GM19438 (cell line): ENCODE measurements around the gene PRDM10.

Experiments used
- ATAC-seq: cut with Tn5 transposase; IDR thresholded peaks from one replicate; pipeline ENCODE4 v1.9.1; 2021; ENCODE audit warnings: low read depth; ENCODE audit not compliant: unreplicated experiment

The PRDM10 gene

DNA sequence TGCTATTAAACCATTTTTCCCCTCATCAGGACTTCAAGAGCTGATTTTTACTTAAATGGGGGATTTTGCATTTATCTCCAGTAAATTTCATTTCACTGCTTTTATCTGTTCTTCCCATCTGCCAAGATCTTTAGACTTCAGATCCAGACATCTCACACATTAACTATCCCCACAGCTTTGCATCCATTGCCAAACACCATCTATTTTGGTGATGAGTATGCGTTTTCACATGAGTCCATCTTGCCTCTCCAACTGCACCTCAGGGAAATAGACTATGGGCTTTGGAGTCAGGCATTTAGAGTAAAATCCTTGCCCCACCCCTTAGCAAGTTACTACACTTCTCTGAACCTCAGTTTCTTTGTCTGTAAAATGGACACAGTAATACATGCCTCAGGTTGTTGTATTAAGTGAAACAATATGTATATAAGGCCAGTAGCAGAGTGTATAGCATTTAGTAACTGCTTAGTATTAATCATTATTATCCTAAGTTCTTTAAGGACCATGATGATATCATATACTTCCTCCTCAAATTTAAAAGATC is 53.6 kb downstream of the PRDM10 start:
- no peak for ATAC-seq

- ATAC-seq, result no peak
Observed at GRCh38 chr11:129947474-129947873, 55.2 kb downstream of the PRDM10 start.

GRCh38 chr11:129946965-129947364 is 55.7 kb downstream of the PRDM10 start:
- ATAC-seq, result no peak

DNA sequence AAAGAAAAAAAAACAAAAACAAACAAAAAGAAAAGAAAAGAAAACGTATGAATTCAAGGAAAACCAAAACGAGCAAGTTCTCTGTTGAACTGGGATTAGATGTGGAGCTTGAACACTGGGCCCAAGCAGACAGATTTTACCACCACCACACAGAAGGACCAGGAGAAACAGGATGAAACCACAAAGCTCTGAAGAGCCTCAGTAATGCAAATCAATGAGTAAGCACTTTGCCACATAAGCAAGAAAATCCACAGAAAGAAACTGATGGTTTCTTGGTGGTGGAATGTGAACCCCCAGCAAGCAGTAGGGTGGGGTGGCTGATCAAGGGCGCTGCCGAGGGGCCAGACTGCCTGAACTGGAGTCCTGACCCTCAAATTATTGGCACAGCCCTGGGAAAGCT is 56.4 kb downstream of the PRDM10 start:
- no peak for ATAC-seq

GRCh38 chr11:129945373-129945772 is 57.3 kb downstream of the PRDM10 start:
- ATAC-seq, result no peak

GRCh38 chr11:129944696-129945095 is 57.9 kb downstream of the PRDM10 start:
- ATAC-seq, result no peak

- no peak for ATAC-seq
Observed at GRCh38 chr11:129943036-129943435, 59.6 kb downstream of the PRDM10 start.

GRCh38 chr11:129939510-129939909 is 63.1 kb downstream of the PRDM10 start:
- ATAC-seq, result no peak

DNA sequence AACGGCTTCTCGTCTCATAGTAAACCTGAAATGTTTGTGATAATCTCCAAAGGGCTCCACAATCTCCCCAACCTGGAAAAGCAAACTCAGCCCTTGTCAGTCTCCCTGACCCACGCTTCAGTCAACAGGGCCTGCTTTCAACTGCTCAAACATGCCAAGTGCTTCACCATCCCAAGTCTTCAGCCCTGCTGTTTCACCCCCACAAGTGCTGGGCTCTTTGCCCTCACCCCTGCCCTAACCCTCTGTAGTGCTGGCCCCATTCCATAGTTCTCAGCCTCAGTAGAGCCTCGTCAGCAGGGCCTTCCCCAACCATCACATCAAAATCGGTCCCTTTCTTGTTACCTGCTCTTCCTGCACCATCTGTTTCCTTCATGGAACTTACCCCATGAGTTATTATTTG is 63.9 kb downstream of the PRDM10 start:
- no peak for ATAC-seq

DNA sequence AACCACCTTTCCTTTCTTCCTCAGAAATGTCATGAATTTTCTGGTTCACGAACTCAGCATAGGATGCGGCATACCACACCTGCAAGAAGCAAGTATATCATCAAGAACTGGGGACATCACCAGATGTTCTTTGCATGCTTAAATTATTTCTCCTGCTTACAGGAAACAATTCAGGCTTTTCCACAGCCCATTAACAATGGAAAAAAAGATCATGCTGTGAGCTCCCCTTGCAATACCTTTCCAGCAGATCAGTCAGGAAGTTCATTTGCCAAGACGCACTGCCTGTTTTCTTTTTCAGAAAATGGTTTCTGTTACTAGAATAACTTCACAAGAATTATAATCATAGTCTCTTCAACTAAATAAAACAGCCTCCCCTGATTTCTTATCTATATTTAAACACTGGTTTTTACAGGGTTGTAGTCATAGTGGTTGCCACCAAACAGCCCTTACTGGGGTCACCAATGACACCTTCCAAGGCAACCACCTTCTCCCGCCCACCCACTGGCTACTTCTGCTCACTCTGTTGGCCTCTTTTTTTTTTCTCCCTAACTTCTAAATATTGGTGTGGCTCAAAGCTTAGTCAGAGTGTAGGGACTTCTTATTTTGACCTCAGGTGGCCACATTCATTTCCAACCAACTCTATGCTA is 64.9 kb downstream of the PRDM10 start:
- ATAC-seq, result no peak

DNA sequence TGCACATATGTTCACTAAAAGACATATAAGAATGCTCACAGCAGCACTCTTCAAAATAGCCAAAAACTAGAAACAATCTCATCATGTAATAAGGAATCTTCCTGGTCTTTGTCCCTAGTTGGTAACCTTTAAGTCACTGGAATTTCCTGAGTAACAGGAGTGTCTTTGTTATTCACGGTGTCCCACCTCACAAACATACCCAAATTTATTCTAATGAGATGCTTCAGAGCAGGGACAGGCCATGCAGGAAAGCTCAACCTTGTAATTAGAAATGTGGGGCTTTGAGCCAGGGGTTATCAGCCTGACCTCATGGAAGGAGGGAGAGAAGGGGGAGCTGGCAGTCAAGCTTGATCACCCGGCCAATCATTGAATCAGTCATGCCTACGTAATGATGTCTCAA is 66.9 kb downstream of the PRDM10 start:
- ATAC-seq, result no peak

DNA sequence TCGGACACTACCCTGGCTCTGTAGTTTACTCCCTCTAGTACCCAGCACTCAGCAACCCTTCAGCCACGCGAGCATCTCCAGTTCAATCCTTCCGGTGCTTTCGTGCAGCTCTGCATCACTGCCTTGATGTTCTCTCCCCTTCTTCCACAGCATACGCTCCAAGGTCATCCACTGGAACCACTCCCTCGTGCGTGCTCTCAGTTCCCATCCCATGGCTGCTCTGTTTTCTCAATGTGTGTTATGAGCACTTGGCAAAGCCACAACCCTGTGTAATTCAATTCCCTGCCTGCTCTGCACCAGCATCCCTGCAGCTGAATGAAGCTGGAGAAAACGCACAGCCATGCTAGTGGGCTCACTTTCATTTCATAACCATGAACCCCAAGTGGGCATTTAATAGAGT is 68.7 kb downstream of the PRDM10 start:
- no peak for ATAC-seq

GRCh38 chr11:129933262-129933661 is 69.4 kb downstream of the PRDM10 start:
- no peak for ATAC-seq

DNA sequence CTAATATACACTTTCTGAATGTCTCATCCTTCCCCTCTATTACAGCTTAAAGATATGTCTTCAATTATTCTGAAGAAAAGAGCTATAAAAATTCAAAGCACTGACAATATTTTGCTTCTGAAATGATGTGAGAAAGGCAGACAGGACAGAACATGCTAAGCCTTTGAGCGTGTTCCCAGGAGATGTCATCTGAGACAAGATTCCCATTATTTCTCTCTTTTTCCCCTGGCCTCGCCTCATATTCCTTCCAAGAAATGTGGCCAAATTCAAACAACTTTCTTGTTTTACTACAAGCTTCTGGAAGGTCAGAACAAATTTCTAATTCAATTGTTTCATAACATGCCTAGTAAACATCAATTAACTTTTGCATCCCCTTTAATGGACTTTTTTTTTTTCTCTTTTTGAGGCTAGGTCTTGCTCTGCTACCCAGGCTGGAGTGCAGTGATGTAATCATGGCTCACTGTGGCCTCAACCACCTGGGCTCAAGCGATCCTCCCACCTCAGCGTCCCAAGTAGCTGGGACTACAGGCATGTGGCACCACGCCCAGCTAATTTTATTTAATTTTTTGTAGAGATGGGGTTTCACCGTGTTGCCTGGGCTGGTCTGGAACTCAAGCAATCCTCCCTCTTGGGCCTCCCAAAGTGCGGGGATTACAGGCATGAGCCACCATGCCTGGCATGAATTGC is 70.1 kb downstream of the PRDM10 start:
- ATAC-seq, result no peak

DNA sequence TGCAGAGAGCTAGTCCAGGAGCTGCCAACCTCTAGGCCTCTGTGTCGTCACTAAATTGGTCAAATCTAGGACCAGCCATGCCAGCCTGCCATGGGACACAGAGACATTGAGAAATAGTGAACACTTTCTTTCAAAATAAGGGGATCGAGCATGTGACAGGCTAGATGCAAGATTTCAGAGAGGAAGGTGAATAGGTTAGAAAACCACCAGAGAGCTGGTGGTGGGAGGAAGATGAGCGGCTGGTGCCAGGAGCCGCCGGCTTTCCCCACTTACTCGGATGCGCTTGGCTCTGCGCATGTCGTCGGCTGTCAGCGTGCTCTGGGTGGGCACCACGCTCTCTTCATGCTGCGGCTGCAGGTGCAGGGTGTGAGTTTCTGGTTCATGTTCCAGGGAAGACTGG is 71.9 kb downstream of the PRDM10 start:
- ATAC-seq, result no peak

- no peak for ATAC-seq
Observed at GRCh38 chr11:129930296-129930695, 72.3 kb downstream of the PRDM10 start.

- ATAC-seq, result no peak
Observed at GRCh38 chr11:129929721-129930120, 72.9 kb downstream of the PRDM10 start.

DNA sequence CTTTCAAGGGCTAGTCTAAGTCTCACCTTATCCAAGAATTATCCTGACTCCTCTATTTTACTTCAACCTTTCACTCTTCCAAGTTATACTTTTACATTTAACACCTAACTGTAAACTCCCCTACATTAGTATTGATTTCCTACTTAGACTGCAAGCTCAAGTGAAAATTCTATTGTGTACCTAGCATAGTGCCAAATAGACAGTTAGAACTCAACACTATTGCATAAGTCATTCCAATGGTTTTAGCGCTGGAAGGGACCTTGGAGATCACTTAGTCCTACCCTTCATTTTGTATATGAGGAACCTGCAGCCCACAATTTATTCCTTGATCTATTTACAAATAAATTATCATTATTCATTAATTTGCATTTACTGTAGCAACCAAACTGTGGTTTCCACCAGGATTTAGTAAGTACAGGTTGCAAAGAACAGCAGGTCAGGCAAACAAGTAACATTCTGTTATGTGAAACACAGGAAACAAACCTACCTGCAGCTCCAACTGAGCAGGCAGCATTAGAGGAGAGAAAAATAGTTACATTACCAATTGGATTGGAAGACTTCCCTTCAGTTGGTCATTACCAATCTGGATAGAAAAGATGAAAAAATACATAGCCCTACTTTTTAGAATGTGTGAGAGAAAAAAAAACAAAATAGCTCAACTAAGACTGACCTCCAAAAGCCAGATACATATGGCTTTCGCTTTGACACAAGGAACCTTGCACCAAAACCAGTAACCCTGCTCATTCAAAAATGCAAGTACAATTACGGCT is 73.5 kb downstream of the PRDM10 start:
- ATAC-seq, result no peak

DNA sequence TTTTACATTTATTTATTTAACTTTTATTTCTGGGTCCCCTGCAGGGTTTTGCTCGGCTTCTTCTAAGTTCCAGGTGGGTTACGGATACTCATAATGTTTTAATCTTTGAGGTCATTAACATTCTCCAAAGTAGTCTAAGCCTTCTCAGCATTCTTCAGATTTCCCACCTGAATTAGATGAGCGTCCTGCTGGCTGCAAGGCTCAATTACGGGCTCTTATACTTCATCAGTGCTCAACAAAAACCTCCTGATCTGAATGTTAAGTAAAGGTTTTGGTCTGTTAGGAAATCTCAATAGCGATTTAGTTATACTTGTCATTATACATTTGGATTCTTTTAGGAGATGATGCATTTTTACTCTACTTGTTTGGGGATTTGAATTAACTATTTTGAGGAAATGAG is 80.0 kb downstream of the PRDM10 start:
- no peak for ATAC-seq

GRCh38 chr11:129918361-129918760 is 84.3 kb downstream of the PRDM10 start:
- no peak for ATAC-seq

DNA sequence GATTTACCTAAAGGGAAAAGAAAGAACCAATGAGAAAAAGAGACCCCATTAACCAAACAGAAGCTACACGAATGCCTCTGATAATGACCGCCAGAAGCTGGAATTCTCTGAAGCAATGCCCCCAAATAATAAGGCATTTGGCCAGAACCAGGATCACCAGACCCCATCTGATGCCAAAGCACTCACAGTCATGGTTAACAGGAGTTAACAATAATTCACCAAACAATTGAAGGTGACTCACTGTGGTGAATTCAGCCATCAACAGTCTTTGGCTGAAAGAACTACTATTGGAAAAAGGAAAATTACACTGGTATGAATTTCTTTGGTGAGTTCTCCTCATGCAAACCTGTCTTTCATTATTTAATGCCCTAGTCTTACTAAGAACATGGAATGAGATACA is 85.4 kb downstream of the PRDM10 start:
- ATAC-seq, result no peak
